HG02642 (cell line): ENCODE results near the gene HCN1.
"Not testable (repeated sequence)": the region's sequence is repeated elsewhere in the genome, so short reads cannot be mapped to it uniquely, and the experiment has no call there.

ENCODE experiments used
- ATAC-seq: cut with Tn5 transposase; IDR thresholded peaks from one replicate; pipeline ENCODE4 v1.9.1; 2021; ENCODE audit warnings: mild to moderate bottlenecking; ENCODE audit not compliant: unreplicated experiment, poor library complexity

The HCN1 gene

GRCh38 chr5:45622365-45622764 is 73.8 kb downstream of the HCN1 start:
- ATAC-seq = no peak

DNA sequence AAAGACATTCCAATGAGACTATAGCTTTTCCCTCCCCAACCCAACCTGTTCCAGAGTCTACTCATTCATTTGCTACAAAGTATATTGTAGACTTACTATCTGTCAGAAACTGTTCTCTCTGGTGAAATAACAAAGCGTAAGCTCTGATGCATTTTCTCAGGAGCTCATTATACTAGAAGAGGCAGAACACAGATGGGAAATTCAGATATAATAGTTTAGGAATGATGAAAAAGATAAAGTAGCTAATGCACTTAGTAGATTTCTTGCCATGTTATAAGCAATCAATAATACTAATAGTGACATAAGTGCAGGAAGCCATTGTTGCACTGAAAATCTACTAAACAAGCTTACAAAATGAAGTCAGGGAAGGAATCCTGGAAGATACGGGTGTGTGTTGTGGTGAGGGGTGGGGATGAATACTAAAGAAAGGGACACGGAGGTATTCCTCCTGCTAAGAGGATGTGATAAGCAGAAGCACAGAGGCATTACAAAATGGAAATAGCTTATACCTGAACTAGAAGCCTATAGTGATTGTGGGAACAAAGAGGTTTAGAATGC is 78.2 kb downstream of the HCN1 start:
- ATAC-seq = no peak

DNA sequence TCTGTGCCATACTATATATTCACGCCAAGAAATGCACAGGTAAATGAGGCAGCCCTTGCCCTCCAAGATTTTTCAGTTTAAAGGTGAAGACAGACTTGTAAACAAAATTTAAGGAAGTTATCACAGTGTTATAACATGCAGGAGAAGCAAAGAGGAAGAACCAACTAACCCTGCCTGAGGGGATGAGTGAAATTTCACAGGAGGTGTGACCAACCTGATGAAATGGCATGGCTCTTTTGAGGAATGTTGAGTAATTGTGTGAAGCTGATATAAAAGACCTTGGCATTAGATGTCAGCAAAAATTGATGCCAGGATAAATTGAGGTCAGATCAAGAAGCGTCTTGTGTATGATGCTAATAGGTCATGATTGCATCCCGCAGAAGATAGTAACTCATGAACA is 86.5 kb downstream of the HCN1 start:
- ATAC-seq = no peak

- ATAC-seq = no peak
Observed at GRCh38 chr5:45604092-45604491, 92.1 kb downstream of the HCN1 start.

- no peak for ATAC-seq
Observed at GRCh38 chr5:45601424-45601823, 94.8 kb downstream of the HCN1 start.

DNA sequence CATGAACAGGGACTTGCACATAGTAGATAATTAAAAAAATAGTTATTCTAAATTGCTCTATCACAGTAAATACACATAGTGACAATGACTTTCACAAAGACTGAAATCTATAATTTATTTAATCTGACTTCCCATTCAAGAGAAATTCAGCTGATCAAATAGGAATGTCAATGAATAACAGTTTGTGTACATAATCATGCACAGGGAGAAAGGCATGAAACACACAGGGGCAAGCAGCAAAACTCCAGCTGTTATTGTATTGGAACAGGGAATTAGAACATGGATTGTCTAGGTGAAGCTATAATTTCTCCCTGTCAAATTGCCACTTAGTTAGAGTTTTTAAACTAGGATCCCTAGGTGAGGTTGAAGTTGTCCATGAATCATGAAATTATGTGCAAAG is 99.9 kb downstream of the HCN1 start:
- no peak for ATAC-seq

DNA sequence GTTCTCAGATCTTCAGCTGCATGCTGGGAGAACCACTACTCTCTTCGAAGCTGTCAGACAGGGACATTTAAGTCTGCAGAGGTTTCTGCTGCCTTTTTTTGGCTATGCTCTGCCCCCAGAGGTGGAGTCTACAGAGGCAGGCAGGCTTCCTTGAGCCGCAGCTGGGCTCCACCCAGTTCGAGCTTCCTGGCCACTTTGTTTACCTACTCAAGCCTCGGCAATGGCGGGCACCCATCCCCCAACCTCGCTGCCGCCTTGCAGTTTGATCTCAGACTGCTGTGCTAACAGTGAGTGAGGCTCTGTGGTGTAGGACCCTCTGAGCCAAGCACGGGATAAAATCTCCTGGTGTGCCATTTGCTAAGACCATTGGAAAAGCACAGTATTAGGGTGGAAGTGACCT is 110.2 kb downstream of the HCN1 start:
- ATAC-seq = not testable (repeated sequence)

DNA sequence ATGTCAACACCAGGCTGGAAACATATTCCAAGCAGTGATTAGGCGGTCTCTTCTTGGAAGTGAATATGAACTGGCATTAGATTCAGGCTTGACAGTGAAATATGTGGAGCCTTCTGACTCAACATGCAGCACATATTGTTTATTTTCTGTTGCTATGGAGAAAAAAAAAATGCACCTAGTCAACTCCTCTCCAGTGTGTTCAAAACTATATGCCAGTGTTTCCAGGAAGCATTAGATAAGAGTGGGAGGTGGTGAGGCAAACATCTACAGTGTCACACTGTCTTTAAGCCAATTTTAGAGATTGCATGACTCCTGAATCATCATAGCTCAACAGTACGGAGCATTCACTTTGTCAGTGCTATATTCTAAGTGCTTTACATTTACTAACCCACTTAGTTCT is 117.9 kb downstream of the HCN1 start:
- ATAC-seq = no peak

DNA sequence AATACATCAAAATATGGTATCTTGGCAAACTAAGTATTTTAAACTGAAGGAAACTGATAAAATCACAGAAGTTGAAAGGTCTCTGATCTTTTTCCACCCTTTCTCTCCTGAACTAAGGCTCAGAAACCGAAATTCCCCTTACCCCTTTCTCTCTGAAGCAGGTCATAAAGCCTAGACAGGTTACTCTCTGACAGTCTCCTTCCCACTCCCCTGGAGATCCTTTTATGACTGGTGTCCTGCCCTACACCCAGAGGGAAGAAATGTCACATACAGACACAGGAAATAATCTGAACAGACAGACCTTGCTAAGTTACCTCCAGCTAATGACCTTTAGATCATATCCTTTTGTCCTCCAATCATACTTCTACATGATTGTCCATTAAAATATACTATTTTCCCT is 127.4 kb downstream of the HCN1 start:
- ATAC-seq = no peak

DNA sequence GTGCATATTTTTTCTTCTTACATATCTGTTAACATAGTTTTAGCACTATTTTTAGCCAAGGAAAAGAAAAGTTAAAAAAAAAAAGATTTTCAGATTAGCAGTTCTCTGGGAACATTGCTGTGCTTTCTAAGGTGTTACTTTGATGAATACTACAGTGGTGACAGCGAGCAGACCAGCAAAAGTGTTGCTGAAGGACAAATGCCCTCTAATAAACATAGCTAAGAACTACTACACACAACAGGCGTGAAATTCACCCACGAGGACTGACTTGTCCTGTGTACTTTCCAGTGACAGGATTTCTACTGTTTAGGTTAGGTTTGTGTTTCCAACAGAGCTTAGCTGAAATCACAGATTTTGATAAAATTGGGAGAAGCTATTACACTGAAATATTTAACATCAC is 153.8 kb downstream of the HCN1 start:
- no peak for ATAC-seq

- no peak for ATAC-seq
Observed at GRCh38 chr5:45533663-45534062, 162.5 kb downstream of the HCN1 start.

DNA sequence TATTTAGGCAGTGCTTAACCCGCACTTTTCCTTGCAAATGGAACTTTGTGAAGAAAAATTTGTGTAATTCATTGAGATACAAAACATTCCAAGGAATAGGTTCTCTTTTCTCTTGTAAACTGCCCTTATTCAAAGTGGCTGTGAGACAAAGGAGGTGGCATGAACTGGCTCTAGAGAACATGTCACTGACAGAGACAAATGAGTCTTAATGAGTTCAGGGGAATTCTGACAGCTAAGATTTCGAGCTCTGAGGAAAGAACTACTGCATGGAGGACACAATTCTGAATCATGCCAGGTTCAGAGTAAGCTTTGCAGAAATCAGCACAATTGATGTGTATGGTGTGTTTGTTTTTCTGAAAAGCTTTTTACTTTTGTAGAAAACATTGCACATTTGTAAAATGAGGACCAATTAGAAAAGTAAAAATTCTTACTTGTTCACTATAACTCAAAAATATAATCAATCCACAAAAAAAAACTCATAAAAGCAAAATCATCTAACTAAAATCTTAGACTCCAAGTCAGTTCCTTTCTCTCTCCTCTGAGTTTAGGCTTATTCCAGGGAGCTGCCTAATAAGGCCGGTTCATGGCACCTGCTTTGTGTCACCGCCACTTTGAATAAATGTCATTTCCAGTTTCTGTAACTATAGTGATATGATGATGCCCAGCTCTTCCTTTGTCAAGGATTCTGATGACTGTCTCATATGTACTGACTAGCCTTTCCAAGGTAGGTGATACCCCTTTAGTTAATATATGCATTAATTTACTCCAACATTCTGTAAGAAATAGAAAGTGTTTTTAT is 163.2 kb downstream of the HCN1 start:
- ATAC-seq = no peak

DNA sequence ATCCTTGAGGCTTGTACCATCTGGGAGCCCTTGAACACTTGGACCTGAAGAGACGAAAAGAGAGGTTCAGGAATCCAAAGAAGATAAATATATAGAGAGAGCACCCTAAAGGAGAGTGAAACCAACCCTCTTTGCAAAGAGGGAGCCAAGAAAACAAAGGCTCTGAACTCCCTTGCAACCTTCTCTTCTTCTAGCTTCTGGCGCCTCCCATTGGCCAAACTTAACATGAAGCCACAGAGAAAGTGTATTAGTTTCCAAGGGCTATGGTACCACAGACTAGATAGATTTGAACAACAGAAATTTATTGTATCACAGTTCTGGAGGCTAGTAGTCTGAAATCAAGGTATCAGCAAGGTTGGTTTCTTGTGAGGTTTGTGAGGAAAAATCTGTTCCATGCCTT is 175.1 kb downstream of the HCN1 start:
- ATAC-seq = no peak

GRCh38 chr5:45512521-45512920 is 183.7 kb downstream of the HCN1 start:
- no peak for ATAC-seq

DNA sequence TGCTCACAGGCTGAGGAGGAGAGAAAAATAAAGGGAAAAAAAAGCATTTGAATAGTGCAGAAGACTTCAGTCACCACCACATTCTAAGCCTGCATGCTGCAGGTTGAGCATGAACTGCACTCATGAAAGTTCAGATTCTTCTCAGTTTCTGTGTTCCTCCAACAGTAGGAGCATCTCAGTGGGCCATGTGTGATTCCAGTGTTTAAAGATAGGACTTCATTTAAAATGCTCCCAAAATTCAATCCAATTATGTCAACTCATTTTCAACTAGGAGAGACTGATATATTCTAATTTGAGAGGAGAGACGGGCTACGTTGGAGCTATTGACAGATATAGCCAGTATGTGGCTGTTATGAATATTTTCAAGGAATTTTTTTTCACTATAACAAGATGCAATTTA is 186.8 kb downstream of the HCN1 start:
- no peak for ATAC-seq

DNA sequence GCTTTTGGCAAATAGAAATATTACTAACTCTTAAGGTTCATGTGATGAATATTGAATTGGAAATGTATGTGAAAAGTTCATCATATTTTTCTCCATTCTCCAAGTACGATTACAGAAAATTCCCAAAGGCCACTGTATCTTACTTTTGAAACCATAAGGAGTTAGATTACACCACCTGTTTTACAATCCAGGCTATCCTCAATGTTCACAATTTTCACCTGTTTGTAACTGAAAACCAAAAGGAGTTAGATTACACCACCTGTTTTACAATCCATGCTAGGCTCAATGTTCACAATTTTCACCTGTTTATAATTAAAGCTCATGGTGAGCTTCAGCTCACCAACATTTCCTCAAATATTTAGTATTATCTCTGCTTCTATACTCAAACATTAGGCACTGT is 188.0 kb downstream of the HCN1 start:
- ATAC-seq = no peak

- no peak for ATAC-seq
Observed at GRCh38 chr5:45507178-45507577, 189.0 kb downstream of the HCN1 start.

DNA sequence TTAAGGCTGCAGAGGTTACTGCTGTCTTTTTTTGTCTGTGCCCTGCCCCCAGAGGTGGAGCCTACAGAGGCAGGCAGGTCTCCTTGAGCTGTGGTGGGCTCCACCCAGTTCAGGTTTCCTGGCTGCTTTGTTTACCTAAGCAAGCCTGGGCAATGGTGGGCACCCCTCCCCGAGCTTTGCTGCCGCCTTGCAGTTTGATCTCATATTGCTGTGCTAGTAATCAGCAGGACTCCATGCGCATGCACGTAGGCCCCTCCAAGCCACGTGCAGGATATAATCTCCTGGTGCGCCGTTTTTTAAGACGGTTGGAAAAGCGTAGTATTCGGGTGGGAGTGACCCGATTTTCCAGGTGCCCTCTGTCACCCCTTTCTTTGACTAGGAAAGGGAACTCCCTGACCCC is 197.2 kb downstream of the HCN1 start:
- not testable (repeated sequence) for ATAC-seq

GRCh38 chr5:45491368-45491767 is 204.8 kb downstream of the HCN1 start:
- no peak for ATAC-seq

GRCh38 chr5:45484781-45485180 is 211.4 kb downstream of the HCN1 start:
- ATAC-seq = no peak

- ATAC-seq = peak; percentile 86
Observed at GRCh38 chr5:45454114-45454513, 242.1 kb downstream of the HCN1 start.

GRCh38 chr5:45444856-45445255 is 251.3 kb downstream of the HCN1 start:
- ATAC-seq = not testable (repeated sequence)
